HG03175 (cell line): Measurements from ENCODE around the gene KCND3.
"Not testable (repeated sequence)": the region's sequence is repeated elsewhere in the genome, so short reads cannot be mapped to it uniquely, and the experiment has no call there.

Source experiments
- ATAC-seq: cut with Tn5 transposase; IDR thresholded peaks from one replicate; pipeline ENCODE4 v1.9.1; 2021; ENCODE audit warnings: mild to moderate bottlenecking, moderate library complexity; ENCODE audit not compliant: unreplicated experiment

KCND3 gene

GRCh38 chr1:111747947-111748346 lies 241.5 kb downstream of the KCND3 start:
- no peak for ATAC-seq

GRCh38 chr1:111747282-111747734 lies 242.2 kb downstream of the KCND3 start:
- ATAC-seq = no peak

GRCh38 chr1:111746614-111746999 lies 242.9 kb downstream of the KCND3 start:
- no peak for ATAC-seq

- ATAC-seq = no peak
Measured at GRCh38 chr1:111745675-111746613, 243.5 kb downstream of the KCND3 start.

GRCh38 chr1:111743679-111744101 lies 245.8 kb downstream of the KCND3 start:
- ATAC-seq = no peak

- ATAC-seq = no peak
Measured at GRCh38 chr1:111742938-111743549, 246.4 kb downstream of the KCND3 start.

GRCh38 chr1:111742292-111742691 lies 247.2 kb downstream of the KCND3 start:
- not testable (repeated sequence) for ATAC-seq

- ATAC-seq = no peak
Measured at GRCh38 chr1:111739925-111740765, 249.3 kb downstream of the KCND3 start.

GRCh38 chr1:111739194-111739924 lies 250.1 kb downstream of the KCND3 start, which contains the start of gene INKA2:
TSS of gene INKA2 (minus strand) at chr1:111739395. CDS start at chr1:111739242, 153 bp downstream.
- peak; percentile 81 for ATAC-seq

- peak; percentile 41 for ATAC-seq
Measured at GRCh38 chr1:111738436-111739193, 250.9 kb downstream of the KCND3 start.

- ATAC-seq = no peak
Measured at GRCh38 chr1:111738133-111738435, 251.4 kb downstream of the KCND3 start.

GRCh38 chr1:111737216-111738132 lies 252.0 kb downstream of the KCND3 start:
- no peak for ATAC-seq

- no peak for ATAC-seq
Measured at GRCh38 chr1:111736548-111737215, 252.8 kb downstream of the KCND3 start.

GRCh38 chr1:111735858-111736544 lies 253.5 kb downstream of the KCND3 start:
- ATAC-seq = no peak

GRCh38 chr1:111735321-111735720 lies 254.1 kb downstream of the KCND3 start:
- ATAC-seq = no peak

- ATAC-seq = no peak
Measured at GRCh38 chr1:111734856-111735255, 254.6 kb downstream of the KCND3 start.

- ATAC-seq = no peak
Measured at GRCh38 chr1:111734426-111734825, 255.0 kb downstream of the KCND3 start.

GRCh38 chr1:111733992-111734341 lies 255.5 kb downstream of the KCND3 start:
- no peak for ATAC-seq
